C4-2B (cell line): ENCODE data around the gene MCEE.
"Not testable (repeated sequence)": the region's sequence is repeated elsewhere in the genome, so short reads cannot be mapped to it uniquely, and the experiment has no call there.

Source experiments
- CTCF ChIP-seq: fragments of 450-650 bp; conservative IDR thresholded peaks from 2 replicates; pipeline ENCODE4 v1.5.1; 2017; ENCODE audit warnings: mild to moderate bottlenecking
- ZFX ChIP-seq: fragments of 450-650 bp; IDR thresholded peaks from 2 replicates; pipeline ENCODE4 v1.6.1; 2017

GRCh38 chr2:71083752-71084312, 46.2 kb downstream of the MCEE start:
- TF ChIP-seq CTCF, ZFX: not testable (repeated sequence)
